GM12892 (cell line): ENCODE measurements around the gene SYVN1.
"Not testable (repeated sequence)": the region's sequence is repeated elsewhere in the genome, so short reads cannot be mapped to it uniquely, and the experiment has no call there.

Source experiments
- DNase-seq: peaks from one replicate; pipeline ENCODE4 v3.0.0; 2011; ENCODE audit not compliant: insufficient read length
- FAIRE-seq: peaks from 2 replicates; lab custom pipeline; 2011; peaks lifted over from hg19 to GRCh38; lab: Jason Lieb, UNC
- POLR2A ChIP-seq: IDR thresholded peaks from 2 replicates; pipeline ENCODE4 v1.6.1; 2011; ENCODE audit warnings: low read depth, low read length, control low read depth
- POLR2AphosphoS5 ChIP-seq: IDR thresholded peaks from 2 replicates; pipeline ENCODE4 v1.6.1; 2011; ENCODE audit warnings: low read depth, low read length, control low read depth
- TAF1 ChIP-seq: IDR thresholded peaks from 2 replicates; pipeline ENCODE4 v1.6.1; 2011; ENCODE audit warnings: low read depth, mild to moderate bottlenecking, control low read depth, low read length, borderline replicate concordance

SYVN1 gene

GRCh38 chr11:65121447-65121864 lies 12.9 kb downstream of the SYVN1 start:
- TF ChIP-seq TAF1 = no peak
- no peak for TF ChIP-seq POLR2AphosphoS5
- TF ChIP-seq POLR2A = no peak
- FAIRE-seq (no peak), DNase-seq (no peak)

- DNase-seq (no peak), FAIRE-seq (no peak)
- TF ChIP-seq TAF1 (no peak), POLR2A (no peak), POLR2AphosphoS5 (no peak)
Measured at GRCh38 chr11:65120831-65121230, 13.5 kb downstream of the SYVN1 start.

- FAIRE-seq (no peak), DNase-seq (no peak)
- TF ChIP-seq POLR2AphosphoS5 (no peak), TAF1 (no peak), POLR2A (no peak)
Measured at GRCh38 chr11:65119670-65119995, 14.7 kb downstream of the SYVN1 start.

- DNase-seq, FAIRE-seq: not testable (repeated sequence)
Measured at GRCh38 chr11:65118891-65119669, 15.2 kb downstream of the SYVN1 start.

GRCh38 chr11:65118097-65118837 lies 16.1 kb downstream of the SYVN1 start:
- DNase-seq (no peak), FAIRE-seq (no peak)
- TF ChIP-seq POLR2AphosphoS5 (no peak; the same call in 1 of the 2 replicates), TAF1 (no peak), POLR2A (no peak)

GRCh38 chr11:65117206-65118096 lies 16.9 kb downstream of the SYVN1 start, which contains the start of gene ZNHIT2:
Gene ZNHIT2 (minus strand): TSS chr11:65117701. CDS start chr11:65117653, 48 bp downstream.
- FAIRE-seq (peak; percentile 100), DNase-seq (peak; percentile 83)
- TF ChIP-seq POLR2AphosphoS5 (peak; percentile 96), TAF1 (peak; percentile 63), POLR2A (peak; percentile 93)

- no peak for FAIRE-seq
- no peak for DNase-seq
- TF ChIP-seq POLR2AphosphoS5 (no peak; the same call in 1 of the 2 replicates), TAF1 (no peak), POLR2A (no peak)
Measured at GRCh38 chr11:65116370-65117205, 17.7 kb downstream of the SYVN1 start.

GRCh38 chr11:65115361-65116082 lies 18.8 kb downstream of the SYVN1 start:
- FAIRE-seq (no peak), DNase-seq (no peak)
- TF ChIP-seq POLR2A = peak; percentile 62; the same call in 1 of the 2 replicates
- no peak for TF ChIP-seq TAF1
- TF ChIP-seq POLR2AphosphoS5 = no peak; the same call in 1 of the 2 replicates

- no peak for FAIRE-seq
- TF ChIP-seq POLR2AphosphoS5 = no peak
- TF ChIP-seq POLR2A = no peak; the same call in 1 of the 2 replicates
- no peak for TF ChIP-seq TAF1
- DNase-seq = no peak
Measured at GRCh38 chr11:65114538-65115171, 19.7 kb downstream of the SYVN1 start.

- FAIRE-seq = peak; percentile 17
- no peak for TF ChIP-seq TAF1
- no peak for TF ChIP-seq POLR2A
- no peak for TF ChIP-seq POLR2AphosphoS5
- no peak for DNase-seq
Measured at GRCh38 chr11:65113839-65114238, 20.5 kb downstream of the SYVN1 start.

GRCh38 chr11:65113361-65113756 lies 21.0 kb downstream of the SYVN1 start:
- no peak for DNase-seq
- TF ChIP-seq POLR2A = no peak
- no peak for TF ChIP-seq POLR2AphosphoS5
- no peak for TF ChIP-seq TAF1
- FAIRE-seq = peak; percentile 40
